D721Med (cell line): Measurements from ENCODE around the gene CDYL.
A peak's percentile ranks its signal among the peaks of the same experiment; 100 is the strongest.

Experiments
- DNase-seq: peaks from one replicate; pipeline ENCODE4 v3.0.0; 2011; ENCODE audit warnings: low spot score; ENCODE audit not compliant: insufficient read length
- FAIRE-seq: peaks from 2 replicates; lab custom pipeline; 2011; peaks lifted over from hg19 to GRCh38; lab: Jason Lieb, UNC
- CTCF ChIP-seq: IDR thresholded peaks from 2 replicates; pipeline ENCODE4 v1.5.1; 2012; ENCODE audit warnings: mild to moderate bottlenecking, control low read depth; ENCODE audit not compliant: insufficient read depth; ENCODE audit errors: missing control alignments

CDYL gene

DNA sequence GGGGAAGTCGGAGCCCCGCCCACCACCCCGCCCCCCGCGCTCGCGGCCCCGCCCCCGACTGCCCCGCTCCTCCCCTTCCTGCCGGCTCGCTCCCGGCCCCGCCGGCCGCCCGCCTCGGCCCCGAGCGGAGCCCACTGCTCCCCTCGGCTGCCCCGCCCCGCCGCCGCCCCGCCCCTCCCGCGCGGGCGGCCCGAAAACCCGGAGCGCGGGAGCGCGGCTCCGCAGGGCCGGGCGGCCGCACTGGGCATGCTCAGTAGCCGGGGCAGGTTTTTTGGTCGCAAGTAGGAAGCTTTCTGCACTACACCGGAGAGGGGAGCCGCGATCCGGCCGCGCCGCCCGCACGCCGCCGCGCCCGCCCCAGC is at the start of gene CDYL:
CDYL (plus strand) TSS at position 274 of the 362 bp plus-strand sequence. CDS start 380 bp downstream, outside the sequence.
- no peak for FAIRE-seq
- TF ChIP-seq CTCF, result no peak
- DNase-seq, result peak; percentile 40

DNA sequence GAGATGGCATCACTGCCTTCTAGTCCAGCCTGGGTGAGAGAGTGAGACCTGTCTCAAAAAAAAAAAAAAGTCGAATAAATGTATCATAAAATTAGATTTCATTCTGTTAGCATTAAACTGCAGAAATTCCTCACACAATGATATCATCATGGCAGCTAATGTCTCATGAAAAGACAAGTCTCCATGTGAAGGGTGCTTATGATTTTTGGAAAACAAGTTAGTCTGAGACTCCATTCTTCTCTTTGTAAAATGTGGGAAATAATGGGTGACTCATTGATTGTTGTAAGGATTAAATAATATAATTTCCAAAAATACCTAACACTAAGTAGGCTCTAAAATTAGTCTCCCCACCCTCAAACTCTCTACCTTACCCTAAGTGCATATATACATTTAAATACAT is 49.6 kb upstream of the CDYL start:
- DNase-seq (no peak), FAIRE-seq (no peak)
- no peak for TF ChIP-seq CTCF

GRCh38 chr6:4727217-4727616 is 49.0 kb upstream of the CDYL start:
- no peak for FAIRE-seq
- no peak for DNase-seq
- no peak for TF ChIP-seq CTCF

- TF ChIP-seq CTCF, result no peak
- FAIRE-seq (no peak), DNase-seq (no peak)
Observed at GRCh38 chr6:4727671-4728435, 48.4 kb upstream of the CDYL start.

DNA sequence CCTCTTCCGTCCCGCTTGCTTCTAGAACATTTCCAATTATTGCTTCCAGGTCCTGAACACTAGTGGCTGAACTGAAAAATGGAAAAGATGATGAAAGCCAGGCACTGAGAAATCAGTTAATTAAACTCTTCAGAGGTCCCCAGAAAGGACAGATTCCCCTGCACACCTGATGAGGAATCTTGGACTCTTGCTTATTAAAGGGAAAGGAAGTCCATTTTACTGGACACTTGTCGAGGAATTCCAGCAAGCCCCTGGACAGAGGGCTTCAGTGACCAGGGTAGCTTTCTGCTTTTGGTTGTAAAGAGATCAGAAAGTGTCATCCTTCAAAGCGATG is 47.8 kb upstream of the CDYL start:
- no peak for DNase-seq
- TF ChIP-seq CTCF, result no peak
- FAIRE-seq, result no peak

DNA sequence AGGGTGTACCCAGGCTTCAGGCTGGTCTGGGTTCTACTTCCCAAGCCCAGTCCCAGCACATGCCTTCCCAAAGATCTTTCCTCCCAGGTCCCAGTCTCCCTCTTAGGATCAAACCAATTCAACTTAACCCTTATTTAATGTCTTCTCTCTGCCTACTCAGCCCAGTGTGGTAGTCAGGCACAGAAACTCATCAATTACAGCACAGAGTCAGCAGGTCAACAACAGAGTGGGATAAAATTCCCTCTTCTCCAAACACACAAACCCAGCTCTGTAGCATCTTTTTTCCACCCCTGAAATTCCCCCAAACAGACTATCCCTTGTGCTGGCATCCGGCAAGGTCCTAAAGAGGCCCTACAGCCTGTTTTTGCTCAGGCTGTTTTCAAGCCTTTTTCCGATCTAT is 47.3 kb upstream of the CDYL start:
- DNase-seq, result no peak
- no peak for TF ChIP-seq CTCF
- no peak for FAIRE-seq

- DNase-seq (no peak), FAIRE-seq (no peak)
- no peak for TF ChIP-seq CTCF
Observed at GRCh38 chr6:4731996-4732395, 44.2 kb upstream of the CDYL start.
